ENCODE results near the gene ANKRD28.
"Not testable (repeated sequence)": the region's sequence is repeated elsewhere in the genome, so short reads cannot be mapped to it uniquely, and the experiment has no call there.

Gene ANKRD28

GRCh38 chr3:15771444-15771843, 26.3 kb downstream of the ANKRD28 start:
- Histone ChIP-seq H3K36me3 (ENCODE audit: insufficient read depth, low read length) (no peaks in the 10 kb centered on the region), H3K4me1 (ENCODE audit: insufficient read depth, low read length) (peaks cover 9% of the 10 kb centered on the region), H3K9me3 (ENCODE audit: control insufficient read depth, insufficient read depth, low read length) (no peaks in the 10 kb centered on the region), H3K9ac (ENCODE audit: low read depth, low read length) (no peak overlapping the region)

- no peaks in the 10 kb centered on the region for H3K36me3 ChIP-seq (ENCODE audit: insufficient read depth, low read length)
- H3K9me3 ChIP-seq (ENCODE audit: control insufficient read depth, insufficient read depth, low read length), result no peaks in the 10 kb centered on the region
- H3K9ac ChIP-seq (ENCODE audit: low read depth, low read length), result no peak overlapping the region
- peaks cover 9% of the 10 kb centered on the region for H3K4me1 ChIP-seq (ENCODE audit: insufficient read depth, low read length)
Measured at GRCh38 chr3:15769256-15769915, 28.4 kb downstream of the ANKRD28 start.

GRCh38 chr3:15768421-15769255, 29.1 kb downstream of the ANKRD28 start:
- Histone ChIP-seq H3K9me3 (ENCODE audit: control insufficient read depth, insufficient read depth, low read length) (no peaks in the 10 kb centered on the region), H3K9ac (ENCODE audit: low read depth, low read length) (no peak overlapping the region), H3K36me3 (ENCODE audit: insufficient read depth, low read length) (no peaks in the 10 kb centered on the region), H3K4me1 (ENCODE audit: insufficient read depth, low read length) (peaks cover 9% of the 10 kb centered on the region)

DNA sequence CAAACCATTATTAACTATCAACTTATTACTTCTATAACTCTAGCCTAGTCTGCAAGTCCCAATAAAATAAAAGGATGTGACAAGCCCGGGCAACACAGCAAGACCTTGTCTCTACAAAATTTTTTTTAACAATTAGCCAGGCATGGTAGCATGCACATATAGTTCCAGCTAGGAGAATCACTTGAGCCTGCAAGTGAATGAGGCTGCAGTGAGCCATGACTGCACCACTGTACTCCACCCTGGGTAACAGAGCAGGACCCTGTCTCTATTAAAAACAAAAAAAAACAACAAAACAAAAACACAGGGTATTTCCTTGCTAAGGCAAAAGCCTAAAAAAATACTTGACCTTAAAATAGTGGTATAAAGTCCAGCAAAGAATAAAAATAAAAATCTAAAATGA, 31.4 kb downstream of the ANKRD28 start:
- H3K36me3 ChIP-seq (ENCODE audit: insufficient read depth, low read length), result no peaks in the 10 kb centered on the region
- H3K9ac ChIP-seq (ENCODE audit: low read depth, low read length), result no peak overlapping the region
- H3K4me1 ChIP-seq (ENCODE audit: insufficient read depth, low read length), result peaks cover 9% of the 10 kb centered on the region
- no peaks in the 10 kb centered on the region for H3K9me3 ChIP-seq (ENCODE audit: control insufficient read depth, insufficient read depth, low read length)

DNA sequence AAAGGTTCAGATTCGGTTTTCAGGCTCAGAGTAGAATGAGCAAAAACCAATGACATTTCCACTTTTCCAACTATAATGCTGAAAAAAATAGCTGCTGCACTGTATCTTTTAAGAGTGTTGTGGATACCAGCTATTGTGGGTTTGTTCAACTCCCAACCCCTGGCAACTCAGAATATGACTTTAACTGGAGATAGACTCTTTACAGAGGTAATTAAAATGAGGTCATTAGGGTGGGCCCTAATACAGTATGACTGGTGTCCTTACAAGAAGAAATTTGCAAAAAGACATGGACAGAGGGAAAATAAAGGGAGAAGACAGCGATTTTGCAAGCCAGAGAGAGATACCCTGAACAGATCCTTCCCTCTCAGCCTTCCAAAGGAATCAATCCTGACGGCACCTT, 39.5 kb downstream of the ANKRD28 start:
- no peaks in the 10 kb centered on the region for H3K9me3 ChIP-seq (ENCODE audit: control insufficient read depth, insufficient read depth, low read length)
- no peaks in the 10 kb centered on the region for H3K36me3 ChIP-seq (ENCODE audit: insufficient read depth, low read length)
- H3K4me1 ChIP-seq (ENCODE audit: insufficient read depth, low read length), result peaks cover 26% of the 10 kb centered on the region
- no peak overlapping the region for H3K9ac ChIP-seq (ENCODE audit: low read depth, low read length)

DNA sequence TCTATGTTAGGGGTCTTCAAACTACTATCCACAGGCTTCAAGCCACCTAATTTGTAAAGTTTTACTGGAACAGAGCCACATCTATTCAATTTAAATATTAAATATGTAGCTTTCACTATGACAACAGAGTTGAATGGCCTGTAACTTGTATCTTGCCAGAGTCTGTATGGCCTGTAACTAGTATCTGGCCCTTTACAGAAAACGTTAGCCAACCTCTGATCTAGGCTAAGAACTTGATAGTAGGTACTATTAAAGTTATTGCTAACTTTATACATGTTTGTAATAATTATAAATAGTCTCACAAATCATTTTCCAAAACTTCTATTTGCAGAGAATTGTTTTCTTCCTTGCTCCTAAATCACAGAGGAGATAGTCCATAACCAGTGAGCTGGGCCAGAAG, 40.0 kb downstream of the ANKRD28 start:
- no peaks in the 10 kb centered on the region for H3K9me3 ChIP-seq (ENCODE audit: control insufficient read depth, insufficient read depth, low read length)
- peaks cover 26% of the 10 kb centered on the region for H3K4me1 ChIP-seq (ENCODE audit: insufficient read depth, low read length)
- no peak overlapping the region for H3K9ac ChIP-seq (ENCODE audit: low read depth, low read length)
- no peaks in the 10 kb centered on the region for H3K36me3 ChIP-seq (ENCODE audit: insufficient read depth, low read length)

GRCh38 chr3:15756505-15756904, 41.3 kb downstream of the ANKRD28 start:
- no peaks in the 10 kb centered on the region for H3K36me3 ChIP-seq (ENCODE audit: insufficient read depth, low read length)

DNA sequence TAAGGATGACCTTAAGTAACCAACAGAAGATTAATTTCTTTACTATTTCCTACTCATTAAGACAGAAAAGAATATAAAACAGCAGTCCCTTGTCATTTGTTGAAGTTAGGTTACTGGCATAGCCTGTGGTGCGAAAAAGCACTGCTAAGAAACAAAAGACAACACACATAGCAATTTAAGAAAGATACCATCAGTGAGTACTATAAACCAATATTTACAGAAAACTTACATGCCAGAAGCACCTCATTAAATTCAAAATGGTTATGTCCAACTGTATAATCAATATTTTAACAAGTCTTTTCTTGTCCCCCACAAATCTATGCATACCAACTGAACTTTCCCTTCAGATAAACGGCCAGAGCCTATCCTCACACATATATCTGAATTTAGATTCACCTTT, 42.0 kb downstream of the ANKRD28 start:
- Histone ChIP-seq H3K36me3 (ENCODE audit: insufficient read depth, low read length) (no peaks in the 10 kb centered on the region), H3K4me1 (ENCODE audit: insufficient read depth, low read length) (peaks cover 26% of the 10 kb centered on the region), H3K9me3 (ENCODE audit: control insufficient read depth, insufficient read depth, low read length) (no peaks in the 10 kb centered on the region), H3K9ac (ENCODE audit: low read depth, low read length) (no peak overlapping the region)

More at GRCh38 chr3:15756505-15756904, 41.3 kb downstream of the ANKRD28 start:
- Histone ChIP-seq H3K9ac (ENCODE audit: low read depth, low read length) (no peak overlapping the region), H3K9me3 (ENCODE audit: control insufficient read depth, insufficient read depth, low read length) (no peaks in the 10 kb centered on the region), H3K4me1 (ENCODE audit: insufficient read depth, low read length) (peaks cover 26% of the 10 kb centered on the region)

DNA sequence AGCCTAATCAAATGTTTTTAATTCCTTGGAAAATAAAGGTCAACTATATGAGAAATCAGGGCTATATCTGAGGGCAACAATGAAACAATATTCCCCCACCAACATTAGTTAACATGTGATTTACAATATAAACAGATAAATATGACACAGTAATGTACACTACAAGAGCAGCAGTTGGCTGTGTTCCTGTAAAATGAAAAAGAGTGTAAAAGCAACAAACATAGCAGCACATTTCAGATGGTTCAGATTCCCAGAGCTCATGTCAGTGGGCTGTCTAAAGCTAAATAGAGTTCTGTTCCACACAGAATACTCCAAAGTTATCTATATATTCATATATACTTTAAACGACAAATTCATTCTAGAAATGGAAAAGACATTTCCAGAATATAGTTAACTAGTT, 42.6 kb downstream of the ANKRD28 start:
- Histone ChIP-seq H3K36me3 (ENCODE audit: insufficient read depth, low read length) (no peaks in the 10 kb centered on the region), H3K4me1 (ENCODE audit: insufficient read depth, low read length) (peaks cover 26% of the 10 kb centered on the region), H3K9ac (ENCODE audit: low read depth, low read length) (no peak overlapping the region), H3K9me3 (ENCODE audit: control insufficient read depth, insufficient read depth, low read length) (peaks cover 3% of the 10 kb centered on the region; the same call in 1 of the 2 replicates)

DNA sequence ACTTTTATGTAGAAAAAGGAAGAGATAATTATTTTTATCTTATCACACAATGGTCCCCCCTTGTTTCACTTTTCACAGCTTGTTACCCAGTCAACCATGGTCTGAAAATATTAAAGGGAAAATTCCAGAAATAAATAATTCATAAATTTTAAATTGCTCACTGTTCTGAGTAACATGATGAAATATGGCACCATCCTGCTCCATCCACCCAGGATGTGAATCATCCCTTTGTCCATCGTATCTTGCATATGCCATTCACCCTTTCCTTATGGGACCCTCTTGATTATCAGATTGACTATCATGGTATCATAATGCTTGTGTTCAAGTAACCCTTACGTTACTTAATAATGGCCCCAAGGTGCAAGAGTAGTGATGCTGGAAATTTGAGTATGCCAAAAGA, 43.7 kb downstream of the ANKRD28 start:
- Histone ChIP-seq H3K9me3 (ENCODE audit: control insufficient read depth, insufficient read depth, low read length) (peaks cover 4% of the 10 kb centered on the region; the same call in 1 of the 2 replicates), H3K9ac (ENCODE audit: low read depth, low read length) (no peak overlapping the region), H3K4me1 (ENCODE audit: insufficient read depth, low read length) (peaks cover 26% of the 10 kb centered on the region), H3K36me3 (ENCODE audit: insufficient read depth, low read length) (no peaks in the 10 kb centered on the region)

DNA sequence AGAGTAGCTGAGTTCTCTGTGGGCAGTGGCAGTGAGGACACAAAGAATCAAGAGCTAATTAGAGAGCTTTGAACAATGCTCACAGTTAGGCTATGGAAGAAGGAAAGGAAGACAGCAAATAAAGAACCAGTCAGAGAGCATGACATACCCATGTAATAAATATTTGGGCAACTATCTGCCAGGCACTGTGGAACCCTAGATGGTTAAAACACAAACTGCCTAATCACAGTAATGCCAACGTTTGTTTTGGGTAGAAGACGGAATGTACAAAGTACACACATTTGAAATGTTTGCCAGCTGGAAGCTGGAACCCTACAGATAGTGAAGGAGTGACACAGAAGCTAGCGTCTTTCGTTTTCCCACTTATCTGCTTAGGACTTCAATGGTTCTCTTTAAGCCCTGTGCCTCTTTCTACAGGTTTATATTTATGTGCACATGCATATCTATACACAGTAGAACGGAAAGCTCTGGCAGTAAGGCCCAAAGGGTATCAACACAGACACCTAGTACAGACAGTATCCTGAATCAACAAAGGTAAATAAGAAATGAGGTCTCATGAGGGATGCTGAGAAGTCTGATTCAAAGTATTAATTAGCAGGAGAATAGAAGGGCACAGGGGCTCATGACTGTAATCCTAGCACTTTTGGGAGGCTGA, 44.6 kb downstream of the ANKRD28 start:
- Histone ChIP-seq H3K9ac (ENCODE audit: low read depth, low read length) (no peak overlapping the region), H3K36me3 (ENCODE audit: insufficient read depth, low read length) (0 out of 2 replicates have a peak, but pooled peaks cover 5% of the 10 kb centered on the region), H3K4me1 (ENCODE audit: insufficient read depth, low read length) (peaks cover 20% of the 10 kb centered on the region)

GRCh38 chr3:15750879-15751278, 46.9 kb downstream of the ANKRD28 start:
- 0 out of 2 replicates have a peak, but pooled peaks cover 5% of the 10 kb centered on the region for H3K36me3 ChIP-seq (ENCODE audit: insufficient read depth, low read length)
- peaks cover 7% of the 10 kb centered on the region; the same call in 1 of the 2 replicates for H3K9me3 ChIP-seq (ENCODE audit: control insufficient read depth, insufficient read depth, low read length)
- H3K4me1 ChIP-seq (ENCODE audit: insufficient read depth, low read length), result no peaks in the 10 kb centered on the region
- no peak overlapping the region for H3K9ac ChIP-seq (ENCODE audit: low read depth, low read length)

More for the DNA sequence above, 44.6 kb downstream of the ANKRD28 start:
- H3K9me3 ChIP-seq (ENCODE audit: control insufficient read depth, insufficient read depth, low read length), result peaks cover 4% of the 10 kb centered on the region; the same call in 1 of the 2 replicates

GRCh38 chr3:15750143-15750542, 47.6 kb downstream of the ANKRD28 start:
- H3K9ac ChIP-seq (ENCODE audit: low read depth, low read length), result no peak overlapping the region
- 0 out of 2 replicates have a peak, but pooled peaks cover 5% of the 10 kb centered on the region for H3K36me3 ChIP-seq (ENCODE audit: insufficient read depth, low read length)
- no peaks in the 10 kb centered on the region for H3K4me1 ChIP-seq (ENCODE audit: insufficient read depth, low read length)
- peaks cover 9% of the 10 kb centered on the region; the same call in 1 of the 2 replicates for H3K9me3 ChIP-seq (ENCODE audit: control insufficient read depth, insufficient read depth, low read length)

GRCh38 chr3:15745896-15746295, 51.9 kb downstream of the ANKRD28 start:
- not testable (repeated sequence) for H3K36me3 ChIP-seq (ENCODE audit: insufficient read depth, low read length)

More at GRCh38 chr3:15745896-15746295, 51.9 kb downstream of the ANKRD28 start:
- peaks cover 18% of the 10 kb centered on the region; the same call in 1 of the 2 replicates for H3K9me3 ChIP-seq (ENCODE audit: control insufficient read depth, insufficient read depth, low read length)
- not testable (repeated sequence) for H3K4me1 ChIP-seq (ENCODE audit: insufficient read depth, low read length); H3K9ac ChIP-seq (ENCODE audit: low read depth, low read length)

Data from ES-I3 (cell line).